Skeletal muscle cell (primary cell): ENCODE results near the gene DNMT3B.

ENCODE experiments used
- DNase-seq: peaks from one replicate; pipeline ENCODE4 v3.0.0-alpha.2; 2010; ENCODE audit warnings: low read depth
- H3K4me3 ChIP-seq: 2 replicates; pipeline ENCODE4 v1.5.1; 2011; ENCODE audit warnings: low read depth, mild to moderate bottlenecking, control low read depth, low read length, moderate library complexity

Gene DNMT3B

GRCh38 chr20:32842688-32843524 lies 80.7 kb downstream of the DNMT3B start:
- H3K4me3 ChIP-seq, result no peak overlapping the region
- no peak for DNase-seq

DNA sequence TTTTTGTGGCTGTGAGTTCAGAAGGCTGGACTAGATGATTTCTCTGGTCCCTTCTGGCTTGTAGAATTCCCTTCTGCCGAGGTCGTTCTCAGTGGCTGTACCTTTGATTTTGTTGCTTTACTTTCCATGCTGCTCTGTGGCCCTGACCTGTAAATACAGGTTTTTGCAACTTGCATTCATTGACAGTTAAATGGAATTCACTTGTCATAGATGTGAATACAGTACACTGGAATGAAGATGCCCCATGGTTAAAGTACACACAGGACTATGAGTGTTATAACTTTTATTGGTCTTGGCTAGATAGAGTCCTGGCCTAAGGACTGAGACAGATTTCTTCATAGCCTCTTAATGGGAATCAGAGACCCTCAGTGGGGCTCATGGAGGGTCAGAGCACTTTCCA lies 83.6 kb downstream of the DNMT3B start:
- DNase-seq, result no peak
- no peak overlapping the region for H3K4me3 ChIP-seq

GRCh38 chr20:32846852-32847251 lies 84.7 kb downstream of the DNMT3B start:
- no peak for DNase-seq
- no peak overlapping the region for H3K4me3 ChIP-seq

DNA sequence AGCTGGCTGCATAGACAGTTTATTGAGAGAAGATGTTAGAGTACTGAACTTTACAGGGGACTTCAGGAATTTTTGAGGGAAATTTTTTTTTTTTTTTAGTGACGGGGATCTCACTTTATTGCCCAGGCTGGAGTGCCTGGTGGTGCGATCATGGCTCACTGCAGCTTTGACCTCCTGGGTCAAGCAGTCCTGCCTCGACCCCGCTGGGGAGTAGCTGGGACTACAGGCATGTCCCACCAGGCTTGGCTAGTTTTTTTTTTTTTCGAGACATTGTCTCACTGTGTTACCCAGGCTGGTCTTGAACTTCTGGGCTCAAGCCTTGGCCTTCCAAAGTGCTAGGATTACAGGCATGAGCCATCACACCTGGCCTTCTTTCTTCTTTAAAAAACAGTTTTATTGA lies 85.8 kb downstream of the DNMT3B start:
- DNase-seq, result no peak
- no peak overlapping the region for H3K4me3 ChIP-seq

- DNase-seq, result no peak
- H3K4me3 ChIP-seq, result no peak overlapping the region
Observed at GRCh38 chr20:32848846-32849245, 86.7 kb downstream of the DNMT3B start.

DNA sequence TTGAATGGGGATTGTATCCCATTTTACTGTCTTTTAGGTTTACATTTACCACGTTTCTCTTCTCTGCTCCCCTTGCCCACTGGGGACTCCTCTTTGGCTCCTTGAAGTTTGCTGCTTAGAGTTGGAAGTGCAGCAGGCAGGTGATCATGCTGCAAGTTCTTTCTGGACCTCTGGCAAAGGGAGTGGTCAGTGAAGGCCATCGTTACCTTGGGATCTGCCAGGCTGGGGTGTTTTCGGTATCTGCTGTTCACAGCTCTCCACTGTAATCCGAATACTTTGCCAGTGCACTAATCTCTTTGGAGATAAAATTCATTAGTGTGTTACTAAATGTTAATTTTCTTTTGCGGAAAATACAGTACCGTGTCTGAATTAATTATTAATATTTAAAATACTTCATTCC lies 87.4 kb downstream of the DNMT3B start:
- DNase-seq, result no peak
- H3K4me3 ChIP-seq, result no peak overlapping the region

DNA sequence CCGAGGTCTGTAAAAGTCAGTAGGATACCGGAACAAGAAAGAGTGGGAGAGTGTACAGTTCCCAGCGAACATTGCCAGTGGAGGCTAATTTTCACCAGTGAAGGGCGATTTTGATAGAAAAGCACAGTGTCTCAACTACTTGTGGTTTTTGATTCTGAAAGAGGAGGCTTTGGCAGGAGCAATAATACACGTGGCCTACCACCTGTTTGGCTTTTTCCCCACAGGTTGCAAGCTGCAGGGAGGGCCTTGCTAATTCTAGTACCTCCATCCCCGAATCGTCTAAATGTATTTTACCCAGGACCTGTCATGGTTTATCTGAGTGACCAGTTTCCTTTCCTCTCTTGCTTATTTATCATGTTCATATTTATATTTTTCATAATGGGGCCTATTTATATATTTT lies 93.2 kb downstream of the DNMT3B start:
- DNase-seq, result no peak
- no peak overlapping the region for H3K4me3 ChIP-seq

DNA sequence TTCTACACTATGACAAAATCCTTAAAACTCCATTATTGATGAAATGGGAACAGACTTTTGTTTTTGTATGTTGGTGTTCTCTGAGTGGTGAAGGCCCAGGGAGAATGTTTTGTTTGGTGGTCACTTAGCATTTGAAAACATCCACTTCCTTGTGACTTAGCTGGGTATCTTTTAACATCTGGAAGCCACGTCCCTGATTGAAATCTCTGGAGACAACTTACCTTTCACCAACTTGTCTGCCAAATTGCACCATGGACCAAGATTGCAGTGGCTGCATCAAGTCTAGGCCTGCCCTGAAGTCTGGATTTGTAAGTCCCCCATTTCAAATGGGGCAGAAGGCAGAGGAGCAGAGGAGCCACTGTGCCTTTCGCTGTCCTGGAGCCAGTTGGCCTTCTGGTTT lies 96.0 kb downstream of the DNMT3B start:
- H3K4me3 ChIP-seq, result no peak overlapping the region
- no peak for DNase-seq
